PC-3 (cell line): ENCODE measurements around the gene CYGB. TPM values are rescaled to one million over a fixed set of nuclear protein-coding genes. Genes with fewer than 3 reads are reported as not detected.
A peak's percentile ranks its signal among the peaks of the same experiment; 100 is the strongest.

ENCODE experiments used
- ATAC-seq: fragments of 200-7000 bp; cut with Tn5 transposase; 2 replicates; pipeline ENCODE4 v1.9.1; 2020; ENCODE audit warnings: mild to moderate bottlenecking, moderate library complexity
- BruUV-seq: library from RNA; stranded (reverse); fragments of 400-500 nt; replicated peaks from 2 replicates; lab custom pipeline; 2021; lab: Mats Ljungman, UMichigan
- CTCF ChIA-PET: fragments of 300-600 bp; sonication (Branson Sonifier 250); formaldehyde crosslinking; loops from one replicate; lab custom pipeline; 2022; ENCODE audit warnings: antibody characterized with exemption; lab: Charles Lee
- POLR2A ChIA-PET: fragments of 300-600 bp; sonication (Branson Sonifier 250); formaldehyde crosslinking; loops from one replicate; lab custom pipeline; 2022; ENCODE audit warnings: antibody characterized with exemption; ENCODE audit not compliant: unreplicated experiment; lab: Charles Lee
- DNase-seq: peaks from one replicate; pipeline ENCODE4 v3.0.0-alpha.2; 2015
- H2AFZ ChIP-seq: fragments of 300-600 bp; sonication (generic); 2 replicates; pipeline ENCODE4 v1.6.0; 2016; ENCODE audit warnings: antibody characterized with exemption, low read length
- H3F3A ChIP-seq: fragments of 300-600 bp; sonication (generic); one replicate; pipeline ENCODE4 v1.6.0; 2017; ENCODE audit warnings: antibody characterized with exemption, low read length, control low read depth, mild to moderate bottlenecking; ENCODE audit not compliant: unreplicated experiment
- H3K27ac ChIP-seq: fragments of 300-600 bp; sonication (generic); 2 replicates; pipeline ENCODE4 v1.5.1; 2016; ENCODE audit warnings: mild to moderate bottlenecking, low read length
- H3K27me3 ChIP-seq: fragments of 300-600 bp; sonication (generic); 2 replicates; pipeline ENCODE4 v1.6.1; 2016; ENCODE audit warnings: low read length, mixed read lengths
- H3K36me3 ChIP-seq: fragments of 300-600 bp; sonication (generic); 2 replicates; pipeline ENCODE4 v1.6.1; 2016; ENCODE audit warnings: low read depth, mixed run types, low read length, mixed read lengths
- H3K4me1 ChIP-seq: fragments of 300-600 bp; sonication (generic); 2 replicates; pipeline ENCODE4 v1.5.1; 2016; ENCODE audit warnings: low read length; ENCODE audit not compliant: insufficient read depth
- H3K4me2 ChIP-seq: fragments of 300-600 bp; sonication (generic); 2 replicates; pipeline ENCODE4 v1.6.0; 2016; ENCODE audit warnings: low read length
- H3K4me3 ChIP-seq: fragments of 300-600 bp; sonication (generic); 2 replicates; pipeline ENCODE4 v1.5.1; 2016; ENCODE audit warnings: mild to moderate bottlenecking, low read length, mixed read lengths
- H3K79me2 ChIP-seq: fragments of 300-600 bp; sonication (generic); 2 replicates; pipeline ENCODE4 v1.6.1; 2017; ENCODE audit warnings: low read length, mixed read lengths
- H3K9ac ChIP-seq: fragments of 300-600 bp; sonication (generic); 2 replicates; pipeline ENCODE4 v1.6.0; 2016; ENCODE audit warnings: mild to moderate bottlenecking, low read length
- H3K9me2 ChIP-seq: fragments of 300-600 bp; sonication (generic); replicated peaks from 2 replicates; pipeline ENCODE4 v1.6.1; 2016; ENCODE audit warnings: mixed run types, low read length, mixed read lengths
- H3K9me3 ChIP-seq: fragments of 300-600 bp; sonication (generic); 2 replicates; pipeline ENCODE4 v1.6.1; 2016; ENCODE audit warnings: low read length, mixed read lengths
- H4K20me1 ChIP-seq: fragments of 300-600 bp; sonication (generic); 2 replicates; pipeline ENCODE4 v1.6.1; 2016; ENCODE audit warnings: low read length, mixed read lengths
- EZH2 ChIP-seq: fragments of 300-600 bp; sonication (generic); IDR thresholded peaks from one replicate; pipeline ENCODE4 v1.6.1; 2017; ENCODE audit warnings: antibody characterized with exemption, mild to moderate bottlenecking, low read length; ENCODE audit not compliant: unreplicated experiment
- EZH2phosphoT487 ChIP-seq: fragments of 300-600 bp; sonication (generic); IDR thresholded peaks from 2 replicates; pipeline ENCODE4 v1.6.1; 2018; ENCODE audit warnings: mild to moderate bottlenecking, antibody characterized with exemption, low read length, borderline replicate concordance
- intact Hi-C: fragments of 100-400 bp; cut with micrococcal nuclease; formaldehyde crosslinking; loops from 2 replicates; pipeline ENCODE4 v1.9.0; 2023
- total RNA-seq: library from RNA; depleted of rRNA; stranded (reverse); fragments of >200 nt; gene quantifications from 2 replicates; pipeline ENCODE4 v1.2.3, GENCODE V29; 2014
- TF ChIP-seq, protein P1 (sequence below): fragments of 300-600 bp; sonication (generic); conservative IDR thresholded peaks from 2 replicates; pipeline ENCODE4 v1.5.1; 2017; ENCODE audit warnings: antibody characterized with exemption, low read depth, mild to moderate bottlenecking, low read length

Gene CYGB
- total RNA-seq, 1 experiment from 2014 or later: 0.62 TPM

DNA sequence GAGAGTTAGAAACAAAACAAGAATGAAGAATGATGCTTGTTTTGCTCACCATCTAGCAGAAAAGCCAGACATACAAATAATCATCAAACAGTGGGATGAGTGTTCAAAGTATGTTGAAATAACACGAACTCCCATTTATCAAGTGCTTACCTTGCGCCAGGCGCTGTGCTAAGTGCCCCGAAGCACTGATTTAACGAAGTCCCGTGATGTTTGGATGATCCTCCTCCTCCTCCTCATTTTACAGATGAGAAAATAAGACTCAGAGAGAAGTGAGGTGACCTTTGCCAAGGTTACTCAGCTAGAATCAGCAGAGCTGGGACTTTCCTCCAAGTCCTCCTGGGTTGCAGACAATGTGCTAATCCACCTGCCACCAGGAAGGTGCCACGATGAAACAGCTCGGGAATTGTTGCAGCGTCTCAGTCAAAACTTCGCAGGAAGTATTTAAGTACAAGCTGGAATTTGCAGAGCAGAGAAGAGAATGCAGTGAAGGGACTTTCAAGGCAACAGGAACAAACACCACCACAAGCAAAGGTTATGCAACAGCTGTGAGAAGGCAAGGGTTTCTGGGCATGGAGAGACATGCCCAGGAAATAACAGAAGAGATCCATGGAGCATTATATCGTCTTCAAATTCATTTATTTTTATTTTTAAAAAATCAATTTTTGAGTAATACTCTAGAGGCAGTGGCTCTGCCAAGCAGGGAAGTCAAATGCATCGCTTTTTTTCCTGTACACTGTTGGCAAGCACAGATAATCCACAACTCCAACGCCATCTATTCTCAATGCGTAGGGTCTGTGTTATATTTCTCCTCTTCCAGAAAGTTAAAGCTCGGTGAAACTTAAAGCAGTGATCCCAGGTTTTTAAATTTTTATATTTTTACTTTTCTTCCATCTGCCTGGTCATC lies 13.5 kb upstream of the CYGB start:
- intact Hi-C loops: no loop called here
- Histone ChIP-seq H3K36me3 (no peaks in the 10 kb centered on the region), H3K4me2 (no peak overlapping the region), H4K20me1 (no peaks in the 10 kb centered on the region), H3K4me1 (peaks cover 27% of the 10 kb centered on the region), H3K4me3 (no peak overlapping the region), H3K27ac (0 out of 2 replicates have a peak overlapping the region, but pooled peaks have one; percentile 3), H2AFZ (no peak overlapping the region), H3K27me3 (no peaks in the 10 kb centered on the region), H3K9ac (no peak overlapping the region), H3K79me2 (no peaks in the 10 kb centered on the region), H3K9me3 (no peaks in the 10 kb centered on the region), H3K9me2 (no peaks in the 10 kb centered on the region), H3F3A (no peaks in the 10 kb centered on the region)
- POLR2A ChIA-PET: interaction anchor here (0.5 kb wide), 1 partner anchor 12 kb away, joined by 11 read pairs; no protein-coding TSS in a partner anchor
- TF ChIP-seq EZH2phosphoT487 (no peak), EZH2 (no peak)
- TF ChIP-seq, protein P1, sequence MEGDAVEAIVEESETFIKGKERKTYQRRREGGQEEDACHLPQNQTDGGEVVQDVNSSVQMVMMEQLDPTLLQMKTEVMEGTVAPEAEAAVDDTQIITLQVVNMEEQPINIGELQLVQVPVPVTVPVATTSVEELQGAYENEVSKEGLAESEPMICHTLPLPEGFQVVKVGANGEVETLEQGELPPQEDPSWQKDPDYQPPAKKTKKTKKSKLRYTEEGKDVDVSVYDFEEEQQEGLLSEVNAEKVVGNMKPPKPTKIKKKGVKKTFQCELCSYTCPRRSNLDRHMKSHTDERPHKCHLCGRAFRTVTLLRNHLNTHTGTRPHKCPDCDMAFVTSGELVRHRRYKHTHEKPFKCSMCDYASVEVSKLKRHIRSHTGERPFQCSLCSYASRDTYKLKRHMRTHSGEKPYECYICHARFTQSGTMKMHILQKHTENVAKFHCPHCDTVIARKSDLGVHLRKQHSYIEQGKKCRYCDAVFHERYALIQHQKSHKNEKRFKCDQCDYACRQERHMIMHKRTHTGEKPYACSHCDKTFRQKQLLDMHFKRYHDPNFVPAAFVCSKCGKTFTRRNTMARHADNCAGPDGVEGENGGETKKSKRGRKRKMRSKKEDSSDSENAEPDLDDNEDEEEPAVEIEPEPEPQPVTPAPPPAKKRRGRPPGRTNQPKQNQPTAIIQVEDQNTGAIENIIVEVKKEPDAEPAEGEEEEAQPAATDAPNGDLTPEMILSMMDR: no peak
- ATAC-seq: no peak
- DNase-seq: peak; percentile 18
- BruUV-seq: no TSS peak
- CTCF ChIA-PET: no interaction called here

DNA sequence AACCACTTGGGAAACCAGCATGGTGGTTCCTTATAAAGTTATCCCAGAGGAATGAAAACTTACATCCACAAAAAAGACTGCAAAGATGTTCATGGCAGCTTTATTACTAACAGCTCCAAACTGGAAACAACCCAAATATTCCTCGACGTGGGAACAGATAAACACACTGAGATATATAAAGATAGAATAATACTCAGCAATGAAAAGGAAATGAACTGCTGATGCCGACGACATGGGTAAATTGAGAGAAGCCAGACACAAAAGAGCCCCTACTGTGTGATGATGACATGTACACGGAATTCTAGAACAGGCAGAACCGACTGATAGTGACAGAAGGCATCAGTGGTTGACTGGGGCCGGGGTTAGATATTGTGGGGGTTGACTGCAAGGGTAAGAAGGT lies 12.0 kb upstream of the CYGB start:
- intact Hi-C loops: no loop called here
- H3K9me2 ChIP-seq: no peaks in the 10 kb centered on the region
- H3K27ac ChIP-seq: no peak overlapping the region
- H4K20me1 ChIP-seq: no peaks in the 10 kb centered on the region
- H3K79me2 ChIP-seq: no peaks in the 10 kb centered on the region
- BruUV-seq: no TSS peak
- no peak overlapping the region for H3K4me3 ChIP-seq
- ATAC-seq: no peak
- no peaks in the 10 kb centered on the region for H3K9me3 ChIP-seq
- no peaks in the 10 kb centered on the region for H3F3A ChIP-seq
- H3K36me3 ChIP-seq: no peaks in the 10 kb centered on the region
- TF ChIP-seq, protein P1: no peak
- TF ChIP-seq EZH2phosphoT487 (no peak), EZH2 (no peak)
- POLR2A ChIA-PET: no interaction called here
- no peak overlapping the region for H2AFZ ChIP-seq
- no peak overlapping the region for H3K4me2 ChIP-seq
- CTCF ChIA-PET: interaction anchor here (0.8 kb wide), 1 partner anchor 44 kb away, joined by 3 read pairs; no protein-coding TSS in a partner anchor
- no peaks in the 10 kb centered on the region for H3K27me3 ChIP-seq
- peaks cover 35% of the 10 kb centered on the region for H3K4me1 ChIP-seq
- H3K9ac ChIP-seq: no peak overlapping the region
- DNase-seq: no peak

DNA sequence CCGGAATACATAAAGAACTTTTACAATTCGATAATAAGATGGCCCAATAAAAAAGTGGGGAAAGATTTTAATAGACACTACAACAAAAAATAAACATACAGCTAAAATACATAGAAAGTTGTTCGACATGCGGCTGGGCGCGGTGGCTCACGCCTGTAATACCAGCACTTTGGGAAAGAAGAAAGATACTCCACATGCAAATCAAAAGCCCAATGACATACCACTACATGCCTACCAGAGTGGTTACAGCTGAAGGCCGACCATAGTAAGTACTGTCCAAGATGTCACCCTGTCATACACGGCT lies 11.7 kb upstream of the CYGB start:
- Histone ChIP-seq H4K20me1 (no peaks in the 10 kb centered on the region), H3K4me3 (no peak overlapping the region), H3K9ac (no peak overlapping the region), H3K9me3 (no peaks in the 10 kb centered on the region), H2AFZ (no peak overlapping the region), H3F3A (no peaks in the 10 kb centered on the region), H3K79me2 (no peaks in the 10 kb centered on the region), H3K9me2 (no peaks in the 10 kb centered on the region), H3K4me1 (peaks cover 35% of the 10 kb centered on the region), H3K27me3 (no peaks in the 10 kb centered on the region), H3K4me2 (no peak overlapping the region), H3K36me3 (no peaks in the 10 kb centered on the region), H3K27ac (peak overlapping the region; percentile 26; the same call in 1 of the 2 replicates)
- CTCF ChIA-PET: interaction anchor here (0.8 kb wide), 1 partner anchor 44 kb away, joined by 3 read pairs; no protein-coding TSS in a partner anchor
- BruUV-seq: no TSS peak
- DNase-seq: no peak
- no peak for ATAC-seq
- POLR2A ChIA-PET: no interaction called here
- TF ChIP-seq EZH2: no peak
- TF ChIP-seq, protein P1: no peak
- TF ChIP-seq EZH2phosphoT487: no peak
- intact Hi-C loops: no loop called here
